ENCODE data around the gene A1CF.

DNA sequence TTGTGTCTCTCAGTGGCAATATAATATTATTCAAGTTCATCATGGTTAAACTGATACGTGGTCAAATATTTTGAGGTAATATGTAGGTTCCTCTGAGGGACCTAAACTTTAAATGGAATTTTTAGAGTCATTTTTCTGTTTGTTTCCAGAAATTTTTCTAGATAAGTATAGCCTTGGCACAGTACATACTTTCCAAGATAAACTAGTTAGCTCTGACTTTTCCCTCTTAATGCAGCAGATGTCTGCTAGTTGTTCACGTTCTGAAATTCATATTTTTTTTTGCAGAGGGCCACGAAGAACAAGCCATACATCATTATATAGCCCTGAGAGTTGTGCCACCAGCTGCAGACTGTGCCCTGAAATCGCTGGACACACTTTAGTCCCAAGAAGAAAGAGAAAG, 61.6 kb downstream of the A1CF start:
- TF ChIP-seq CTCF (conservative IDR thresholded peaks at IDR 0.05) (no peak), EZH2 (IDR thresholded peaks at IDR 0.05; ENCODE audit: low read depth) (no peak)
